Measurements from ENCODE around the gene HDGF. TPM values are rescaled to one million over a fixed set of nuclear protein-coding genes. Genes with fewer than 3 reads are reported as not detected.

Gene HDGF
- total and polyA plus RNA-seq, 4 donors = 41.7 to 148 (median 119) TPM

GRCh38 chr1:156727926-156728598, 23.4 kb downstream of the HDGF start, which contains the start of gene METTL25B:
Gene METTL25B (plus strand): TSS chr1:156728469. CDS start chr1:156729105, 636 bp downstream.
- H3K9ac ChIP-seq (ENCODE audit: low read depth in 1 of 2, low read length in 2 of 2) = peak within 1 kb of the TSS; percentile 87 to 93
- H3K36me3 ChIP-seq (ENCODE audit: control insufficient read depth in 4 of 4, insufficient read depth in 3 of 4, low read depth in 1 of 4, low read length in 3 of 4) = peaks cover 5 to 23% (median 17%) of the 10 kb centered on the region in 4 donors
- H3K27me3 ChIP-seq (ENCODE audit: control insufficient read depth in 4 of 4, insufficient read depth in 4 of 4, low read length in 3 of 4) = no peaks in the 10 kb centered on the region
- H3K4me3 ChIP-seq (ENCODE audit: low read depth in 1 of 3, low read length in 3 of 3) = peak within 1 kb of the TSS; percentile 84 to 99 (median 99)
- H3K4me1 ChIP-seq (ENCODE audit: control insufficient read depth in 4 of 4, insufficient read depth in 4 of 4, low read length in 3 of 4) = peaks cover 6 to 37% (median 35%) of the 10 kb centered on the region in 4 donors
- H3K9me3 ChIP-seq (ENCODE audit: control insufficient read depth in 4 of 4, low read length in 3 of 4) = no peaks in the 10 kb centered on the region
- DNase-seq (ENCODE audit: low spot score) = no peak
- WGBS = under 1% methylated on average over 46 of the region's 46 CpGs
- peak; percentile 81 to 93 for TF ChIP-seq GABPA (IDR thresholded peaks at IDR 0.05 in 1 of 2, conservative IDR thresholded peaks at IDR 0.05 in 1 of 2)
- no peak for TF ChIP-seq JUND (IDR thresholded peaks at IDR 0.05)
- peak within 1 kb of the TSS; percentile 89 to 91 for H3K27ac ChIP-seq (ENCODE audit: low read depth in 1 of 2, low read length in 2 of 2)

- Histone ChIP-seq H3K4me3 (ENCODE audit: low read depth in 1 of 3, low read length in 3 of 3) (peak overlapping the region; percentile 84 to 99 (median 99)), H3K4me1 (ENCODE audit: control insufficient read depth in 4 of 4, insufficient read depth in 4 of 4, low read length in 3 of 4) (peaks cover 6 to 37% (median 35%) of the 10 kb centered on the region in 4 donors), H3K27me3 (ENCODE audit: control insufficient read depth in 4 of 4, insufficient read depth in 4 of 4, low read length in 3 of 4) (no peaks in the 10 kb centered on the region), H3K27ac (ENCODE audit: low read depth in 1 of 2, low read length in 2 of 2) (peak overlapping the region; percentile 89 to 91), H3K9me3 (ENCODE audit: control insufficient read depth in 4 of 4, low read length in 3 of 4) (no peaks in the 10 kb centered on the region), H3K36me3 (ENCODE audit: control insufficient read depth in 4 of 4, insufficient read depth in 3 of 4, low read depth in 1 of 4, low read length in 3 of 4) (peaks cover 5 to 23% (median 16%) of the 10 kb centered on the region in 4 donors), H3K9ac (ENCODE audit: low read depth in 1 of 2, low read length in 2 of 2) (peak overlapping the region; percentile 80 to 93)
- no peak for DNase-seq (ENCODE audit: low spot score)
- TF ChIP-seq JUND (IDR thresholded peaks at IDR 0.05) (no peak), CTCF (IDR thresholded peaks at IDR 0.05; ENCODE audit: low read depth, low read length, missing input control) (no peak), RAD21 (IDR thresholded peaks at IDR 0.05) (no peak), MAX (IDR thresholded peaks at IDR 0.05) (no peak), ZBTB33 (IDR thresholded peaks at IDR 0.05) (no peak), TAF1 (conservative IDR thresholded peaks at IDR 0.05) (no peak), HNF4A (conservative IDR thresholded peaks at IDR 0.05) (no peak), NR2F2 (IDR thresholded peaks at IDR 0.05) (no peak), YY1 (IDR thresholded peaks at IDR 0.05) (no peak), FOXA2 (IDR thresholded peaks at IDR 0.05) (no peak), EGR1 (IDR thresholded peaks at IDR 0.05; ENCODE audit: low read depth in 2 of 2) (no peak)
- 59% methylated on average over 7 of the region's 7 CpGs for WGBS
Observed at GRCh38 chr1:156727492-156727891, 24.0 kb downstream of the HDGF start.
